DOHH2 (cell line): Measurements from ENCODE around the gene MOCS3.
"Not testable (repeated sequence)": the region's sequence is repeated elsewhere in the genome, so short reads cannot be mapped to it uniquely, and the experiment has no call there.

Experiments
- H3F3A ChIP-seq: fragments of 200-600 bp; sonication (generic), shearing (Covaris generic); 2 replicates; pipeline ENCODE4 v1.6.0; 2016; ENCODE audit warnings: antibody characterized with exemption, mild to moderate bottlenecking; ENCODE audit not compliant: control insufficient read depth, insufficient read depth
- H3K27ac ChIP-seq: fragments of 200-600 bp; sonication (generic); 2 replicates; pipeline ENCODE4 v1.5.1; 2014; ENCODE audit warnings: low read depth, mild to moderate bottlenecking, low read length, moderate library complexity
- H3K27me3 ChIP-seq: fragments of 200-600 bp; sonication (generic); 2 replicates; pipeline ENCODE4 v1.6.1; 2014; ENCODE audit warnings: mild to moderate bottlenecking, low read length, mixed read lengths; ENCODE audit not compliant: control insufficient read depth
- H3K36me3 ChIP-seq: fragments of 200-600 bp; sonication (generic); 2 replicates; pipeline ENCODE4 v1.6.1; 2014; ENCODE audit warnings: mild to moderate bottlenecking, low read length, moderate library complexity, mixed read lengths; ENCODE audit not compliant: control insufficient read depth
- H3K4me1 ChIP-seq: fragments of 200-600 bp; sonication (generic); 2 replicates; pipeline ENCODE4 v1.6.1; 2014; ENCODE audit warnings: mild to moderate bottlenecking, low read length, mixed read lengths; ENCODE audit not compliant: control insufficient read depth
- H3K4me2 ChIP-seq: fragments of 200-600 bp; sonication (generic); 2 replicates; pipeline ENCODE4 v1.6.0; 2014; ENCODE audit warnings: mild to moderate bottlenecking, low read length, moderate library complexity
- H3K4me3 ChIP-seq: fragments of 200-600 bp; sonication (generic); 2 replicates; pipeline ENCODE4 v1.5.1; 2014; ENCODE audit warnings: mild to moderate bottlenecking, low read length, mixed read lengths
- H3K79me2 ChIP-seq: fragments of 200-600 bp; sonication (generic); 2 replicates; pipeline ENCODE4 v1.6.1; 2014; ENCODE audit warnings: mild to moderate bottlenecking, low read length, mixed read lengths; ENCODE audit not compliant: control insufficient read depth
- H3K9me2 ChIP-seq: fragments of 200-600 bp; sonication (generic); replicated peaks from 2 replicates; pipeline ENCODE4 v1.6.1; 2014; ENCODE audit warnings: mild to moderate bottlenecking, low read length, mixed read lengths; ENCODE audit not compliant: control insufficient read depth
- H3K9me3 ChIP-seq: fragments of 200-600 bp; sonication (generic); 2 replicates; pipeline ENCODE4 v1.6.1; 2014; ENCODE audit warnings: antibody characterized with exemption, low read length, mixed read lengths; ENCODE audit not compliant: control insufficient read depth, insufficient read depth
- H4K20me1 ChIP-seq: fragments of 200-600 bp; sonication (generic); 2 replicates; pipeline ENCODE4 v1.6.0; 2014; ENCODE audit warnings: low read depth, mild to moderate bottlenecking, antibody characterized with exemption, low read length, moderate library complexity; ENCODE audit not compliant: control insufficient read depth, insufficient read depth
- EZH2phosphoT487 ChIP-seq: fragments of 200-600 bp; sonication (generic); IDR thresholded peaks from 2 replicates; pipeline ENCODE4 v1.6.1; 2017; ENCODE audit warnings: borderline replicate concordance, mild to moderate bottlenecking, antibody characterized with exemption, low read length, moderate library complexity, mixed read lengths
- TF ChIP-seq, protein P1 (sequence below): fragments of 200-600 bp; sonication (generic); IDR thresholded peaks from one replicate; pipeline ENCODE4 v1.5.1; 2014; ENCODE audit warnings: antibody characterized with exemption, mild to moderate bottlenecking, low read depth, low read length; ENCODE audit not compliant: poor library complexity, severe bottlenecking

Gene MOCS3

DNA sequence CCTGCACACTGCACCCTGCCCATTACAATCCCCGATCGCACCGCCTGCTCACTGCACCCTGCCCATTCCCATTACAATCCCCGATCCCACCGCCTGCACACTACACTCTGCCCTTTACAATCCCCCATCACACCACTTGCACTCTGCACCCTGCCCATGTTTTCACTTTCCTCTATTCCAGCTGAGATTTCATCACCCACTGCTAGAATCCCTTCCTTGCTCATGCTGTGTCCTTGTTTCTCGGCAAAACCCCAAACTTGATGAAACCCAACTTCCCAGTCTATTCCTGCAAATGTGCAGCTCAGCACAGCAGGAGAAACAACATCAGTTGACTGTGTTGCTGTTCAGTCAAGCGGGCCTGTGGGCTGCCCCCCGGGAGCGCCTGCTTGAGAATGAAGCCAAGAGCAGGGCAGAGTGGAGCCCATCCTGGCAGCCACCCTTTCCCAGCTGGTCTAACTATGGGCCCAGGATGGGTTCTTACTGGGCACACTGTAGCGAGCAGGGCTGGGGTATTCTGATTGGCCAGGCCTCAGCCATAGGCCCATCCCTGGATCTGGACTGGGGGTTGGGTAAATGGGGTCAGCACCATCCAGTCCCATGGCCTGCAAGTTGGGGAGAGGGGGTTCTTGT is 17.2 kb downstream of the MOCS3 start:
- TF ChIP-seq, protein P1, sequence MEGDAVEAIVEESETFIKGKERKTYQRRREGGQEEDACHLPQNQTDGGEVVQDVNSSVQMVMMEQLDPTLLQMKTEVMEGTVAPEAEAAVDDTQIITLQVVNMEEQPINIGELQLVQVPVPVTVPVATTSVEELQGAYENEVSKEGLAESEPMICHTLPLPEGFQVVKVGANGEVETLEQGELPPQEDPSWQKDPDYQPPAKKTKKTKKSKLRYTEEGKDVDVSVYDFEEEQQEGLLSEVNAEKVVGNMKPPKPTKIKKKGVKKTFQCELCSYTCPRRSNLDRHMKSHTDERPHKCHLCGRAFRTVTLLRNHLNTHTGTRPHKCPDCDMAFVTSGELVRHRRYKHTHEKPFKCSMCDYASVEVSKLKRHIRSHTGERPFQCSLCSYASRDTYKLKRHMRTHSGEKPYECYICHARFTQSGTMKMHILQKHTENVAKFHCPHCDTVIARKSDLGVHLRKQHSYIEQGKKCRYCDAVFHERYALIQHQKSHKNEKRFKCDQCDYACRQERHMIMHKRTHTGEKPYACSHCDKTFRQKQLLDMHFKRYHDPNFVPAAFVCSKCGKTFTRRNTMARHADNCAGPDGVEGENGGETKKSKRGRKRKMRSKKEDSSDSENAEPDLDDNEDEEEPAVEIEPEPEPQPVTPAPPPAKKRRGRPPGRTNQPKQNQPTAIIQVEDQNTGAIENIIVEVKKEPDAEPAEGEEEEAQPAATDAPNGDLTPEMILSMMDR = no peak
- no peak for TF ChIP-seq EZH2phosphoT487
- H3K79me2 ChIP-seq = no peaks in the 10 kb centered on the region
- no peak overlapping the region for H3K27ac ChIP-seq
- no peaks in the 10 kb centered on the region for H4K20me1 ChIP-seq
- no peaks in the 10 kb centered on the region for H3F3A ChIP-seq
- peaks cover 8% of the 10 kb centered on the region for H3K4me1 ChIP-seq
- 0 out of 2 replicates have a peak, but pooled peaks cover 3% of the 10 kb centered on the region for H3K27me3 ChIP-seq
- H3K4me3 ChIP-seq = no peak overlapping the region
- no peaks in the 10 kb centered on the region for H3K9me2 ChIP-seq
- no peaks in the 10 kb centered on the region for H3K36me3 ChIP-seq
- no peak overlapping the region for H3K4me2 ChIP-seq
- no peaks in the 10 kb centered on the region for H3K9me3 ChIP-seq

DNA sequence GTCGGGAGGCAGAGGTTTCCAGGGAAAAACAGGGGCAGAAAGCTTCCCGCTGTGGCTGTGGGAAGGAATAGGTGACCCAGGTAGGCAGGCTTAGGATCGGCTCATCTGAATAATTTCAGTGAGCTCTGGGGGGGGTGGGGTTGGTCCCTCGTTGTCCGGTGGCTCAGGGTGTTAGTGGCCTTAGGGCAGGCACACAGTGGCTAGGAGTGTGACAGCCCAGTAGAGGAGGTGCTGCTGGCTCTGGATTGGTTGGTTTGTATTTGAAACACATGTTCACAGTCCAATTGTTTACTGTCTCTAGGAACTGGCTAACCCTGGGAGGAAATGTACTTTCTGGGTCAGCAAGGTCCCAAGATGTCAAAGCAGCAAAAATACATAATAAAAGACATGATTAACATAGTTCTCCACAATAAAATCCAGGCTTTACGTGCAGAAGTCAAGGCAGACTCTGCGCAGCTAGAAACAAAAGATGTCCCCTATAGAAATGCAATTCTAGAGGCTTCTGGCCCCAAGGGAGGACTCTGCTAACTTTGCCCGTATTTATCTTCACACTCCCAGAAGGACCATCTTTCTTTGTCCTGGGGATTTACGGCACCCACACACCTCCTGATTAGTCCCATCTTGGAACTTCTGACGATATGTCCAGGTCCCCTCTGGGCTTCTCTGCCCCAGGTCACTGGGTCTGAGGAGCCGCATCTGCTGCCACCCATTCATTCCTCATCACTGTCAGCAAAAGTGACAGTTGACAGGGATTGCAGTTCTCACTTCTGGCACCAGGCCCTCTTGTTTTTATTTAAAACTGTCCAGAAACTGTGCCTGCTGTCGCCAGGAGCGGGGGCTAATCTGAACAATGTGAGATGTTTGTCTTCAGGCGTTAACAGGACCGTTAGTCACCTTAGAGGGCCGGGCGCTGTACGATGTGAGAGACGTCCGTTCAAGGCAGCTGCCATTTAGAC is 18.7 kb downstream of the MOCS3 start:
- H3K79me2 ChIP-seq = no peaks in the 10 kb centered on the region
- no peaks in the 10 kb centered on the region for H3F3A ChIP-seq
- no peak overlapping the region for H3K4me2 ChIP-seq
- H4K20me1 ChIP-seq = no peaks in the 10 kb centered on the region
- H3K9me2 ChIP-seq = no peaks in the 10 kb centered on the region
- 0 out of 2 replicates have a peak, but pooled peaks cover 3% of the 10 kb centered on the region for H3K27me3 ChIP-seq
- no peak for TF ChIP-seq EZH2phosphoT487
- TF ChIP-seq, protein P1 = no peak
- no peaks in the 10 kb centered on the region for H3K9me3 ChIP-seq
- H3K4me1 ChIP-seq = peaks cover 11% of the 10 kb centered on the region
- H3K4me3 ChIP-seq = no peak overlapping the region
- no peak overlapping the region for H3K27ac ChIP-seq
- no peaks in the 10 kb centered on the region for H3K36me3 ChIP-seq

DNA sequence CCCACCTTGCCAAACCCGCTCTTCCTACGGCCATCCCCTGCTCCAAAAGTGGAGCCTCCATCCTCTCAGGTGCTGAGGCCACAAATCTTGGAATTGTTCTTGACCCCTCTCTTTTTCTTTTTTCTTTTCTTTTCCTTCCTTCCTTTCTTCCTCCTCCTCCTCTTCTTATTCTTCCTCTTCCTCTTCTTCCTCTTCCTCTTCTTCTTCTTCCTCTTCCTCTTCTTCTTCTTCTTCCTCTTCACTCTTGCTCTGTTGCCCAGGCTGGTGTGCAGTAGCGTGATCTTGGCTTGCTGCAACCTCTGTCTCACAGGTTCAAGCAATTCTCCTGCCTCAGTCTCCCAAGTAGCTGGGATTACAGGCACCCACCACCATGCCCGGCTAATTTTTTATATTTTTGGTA is 19.9 kb downstream of the MOCS3 start:
- H3K4me1 ChIP-seq = peaks cover 11% of the 10 kb centered on the region
- H3K27me3 ChIP-seq, H3K9me3 ChIP-seq, H3K27ac ChIP-seq, H4K20me1 ChIP-seq, H3K79me2 ChIP-seq, H3K4me3 ChIP-seq, H3K4me2 ChIP-seq, H3K9me2 ChIP-seq, H3K36me3 ChIP-seq, H3F3A ChIP-seq: not testable (repeated sequence)

DNA sequence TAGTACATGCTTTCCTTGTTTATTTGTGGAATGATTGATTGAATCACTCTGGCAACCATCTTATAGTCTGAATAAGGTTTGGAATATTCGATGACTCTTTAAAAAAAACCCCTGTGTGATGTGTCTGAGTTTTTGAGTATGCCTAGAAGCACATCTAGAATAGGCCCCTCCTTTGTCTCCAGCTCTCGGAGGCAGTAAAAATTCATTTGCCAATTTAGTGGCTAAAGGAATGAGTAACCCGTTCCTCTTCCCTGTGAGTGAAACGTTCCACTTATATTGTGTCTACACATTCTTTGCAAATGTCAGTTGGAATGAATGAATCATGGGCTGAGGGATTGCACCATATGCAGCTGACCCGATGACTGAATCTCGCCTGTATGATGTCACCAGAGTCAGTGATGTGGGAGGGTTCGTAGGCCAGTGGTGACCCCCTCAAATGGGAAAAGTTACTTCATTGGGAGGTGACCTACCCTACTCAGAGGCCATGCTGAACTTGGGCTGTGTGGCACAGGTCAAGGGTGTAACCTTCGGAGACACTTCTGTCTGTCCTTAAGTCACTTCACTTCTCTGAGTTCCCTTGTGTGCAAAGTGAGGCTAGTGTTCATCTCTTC is 21.6 kb downstream of the MOCS3 start:
- H3K79me2 ChIP-seq = no peaks in the 10 kb centered on the region
- no peak overlapping the region for H3K27ac ChIP-seq
- no peaks in the 10 kb centered on the region for H3K9me3 ChIP-seq
- no peak overlapping the region for H3K4me3 ChIP-seq
- H3K4me2 ChIP-seq = no peak overlapping the region
- H4K20me1 ChIP-seq = no peaks in the 10 kb centered on the region
- peaks cover 11% of the 10 kb centered on the region for H3K4me1 ChIP-seq
- peaks cover 3% of the 10 kb centered on the region; the same call in 1 of the 2 replicates for H3F3A ChIP-seq
- H3K27me3 ChIP-seq = no peaks in the 10 kb centered on the region; the same call in 1 of the 2 replicates
- TF ChIP-seq, protein P1 = no peak
- TF ChIP-seq EZH2phosphoT487 = no peak
- H3K9me2 ChIP-seq = no peaks in the 10 kb centered on the region
- no peaks in the 10 kb centered on the region for H3K36me3 ChIP-seq
